EH (cell line): ENCODE measurements around the gene UBAC1.
"Not testable (repeated sequence)": the region's sequence is repeated elsewhere in the genome, so short reads cannot be mapped to it uniquely, and the experiment has no call there.

ENCODE experiments used
- DNase-seq: peaks from one replicate; pipeline ENCODE4 v3.0.0-alpha.2; 2015; ENCODE audit warnings: low read depth

Gene UBAC1

GRCh38 chr9:135959814-135960213 lies 1.4 kb downstream of the UBAC1 start:
- DNase-seq: no peak

- no peak for DNase-seq
Observed at GRCh38 chr9:135958485-135958884, 2.7 kb downstream of the UBAC1 start.

DNA sequence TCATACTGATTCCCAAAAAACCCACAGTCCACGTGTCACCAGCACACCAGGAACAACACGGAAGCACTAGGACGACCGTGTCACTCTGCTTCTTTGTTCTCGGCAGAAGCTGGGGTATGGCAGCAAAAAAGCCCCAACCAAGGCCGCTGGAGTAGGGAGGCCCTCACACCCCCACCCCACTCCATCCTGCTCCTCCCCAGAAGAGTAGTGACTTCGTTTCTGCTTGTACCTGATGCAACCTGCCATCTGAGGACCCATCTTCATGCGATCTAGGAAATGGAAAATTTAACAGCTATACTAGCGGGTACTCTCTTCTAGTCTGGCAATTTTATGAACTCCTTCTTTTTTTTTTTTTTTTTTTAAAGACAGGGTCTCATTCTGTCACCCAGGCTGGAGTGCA lies 3.7 kb downstream of the UBAC1 start:
- no peak for DNase-seq

DNA sequence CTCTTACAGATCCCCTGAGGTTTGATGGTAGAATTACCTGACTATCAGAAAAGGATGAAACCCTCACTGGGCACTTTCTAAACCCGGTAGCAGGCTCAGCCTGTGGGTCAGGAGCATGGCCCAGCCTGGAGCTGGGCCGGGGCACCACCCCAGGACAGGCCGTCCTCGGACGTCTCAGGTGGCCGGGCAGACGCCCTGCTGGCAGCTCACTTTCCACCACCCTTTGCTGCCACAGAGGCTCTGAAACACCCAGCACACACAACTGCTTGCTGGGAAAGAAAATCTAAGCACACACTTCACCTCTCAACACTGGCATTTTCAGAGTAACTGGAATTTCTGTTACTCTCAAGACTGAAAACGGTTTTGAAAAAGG lies 4.4 kb downstream of the UBAC1 start:
- DNase-seq: no peak

DNA sequence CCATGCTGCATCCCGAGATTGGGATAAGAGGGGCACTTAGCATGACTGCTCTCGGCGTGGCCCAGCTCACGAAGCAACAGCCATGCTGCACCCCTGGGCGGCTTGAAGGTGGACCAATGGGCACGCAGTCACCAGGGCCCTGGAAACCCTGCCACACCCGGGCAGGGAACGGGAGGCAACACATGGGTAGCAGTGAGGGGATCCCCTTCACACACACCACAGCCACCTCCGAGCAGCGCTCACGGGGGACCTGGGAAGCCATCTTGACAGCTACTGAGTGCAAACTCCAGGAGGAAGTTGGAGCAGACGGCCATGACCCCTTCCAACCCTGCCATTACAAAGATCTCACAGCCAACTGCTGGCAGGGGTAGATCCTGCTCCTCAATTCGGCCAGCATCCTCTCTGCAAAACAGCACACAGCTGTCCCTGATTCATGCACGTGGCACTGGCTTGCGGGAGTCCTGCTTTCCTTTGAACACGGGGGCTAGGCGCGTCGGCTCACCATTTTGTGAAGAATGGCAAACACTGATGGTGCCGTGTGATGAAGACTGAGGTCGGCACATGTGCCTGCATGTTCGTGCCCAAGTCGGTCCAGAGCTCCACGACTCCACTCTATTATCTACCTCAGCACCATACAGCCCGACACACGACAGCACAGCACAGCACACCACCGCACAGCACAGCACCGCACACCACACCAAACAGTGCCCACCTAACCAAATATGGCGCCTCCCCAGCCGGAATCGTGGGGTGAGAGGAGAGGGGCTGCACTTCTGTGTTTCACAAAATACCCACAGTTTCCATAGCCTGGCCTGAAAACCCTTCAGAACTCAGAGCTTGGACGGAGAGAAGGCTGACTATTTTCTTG lies 5.0 kb downstream of the UBAC1 start:
- DNase-seq: no peak

DNA sequence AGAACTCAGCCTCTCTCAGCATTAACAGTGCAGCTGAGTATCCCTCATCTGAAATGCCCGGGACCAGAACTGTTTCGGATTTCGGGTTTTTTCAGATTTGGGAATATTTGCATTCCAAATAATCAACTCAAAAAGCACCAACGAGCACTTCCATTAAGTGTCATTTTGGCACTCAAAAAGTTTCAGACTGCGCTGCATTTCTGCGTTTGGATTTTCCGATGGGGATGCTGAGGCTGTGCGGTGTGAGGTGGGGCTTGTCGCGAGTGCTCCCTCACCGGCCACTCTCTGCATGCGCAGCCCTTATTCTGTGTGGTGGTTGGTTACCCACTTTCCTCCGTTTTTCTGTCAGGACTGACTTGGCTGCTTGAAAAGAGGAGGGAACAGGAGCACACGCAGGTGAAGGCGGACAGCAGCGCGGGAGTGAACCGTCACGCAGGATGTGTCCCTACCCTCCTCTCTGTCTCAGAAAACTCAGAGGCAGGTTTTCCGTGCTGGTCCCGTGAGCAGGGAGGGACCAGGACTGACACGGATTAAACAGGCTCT lies 8.4 kb downstream of the UBAC1 start:
- no peak for DNase-seq

DNA sequence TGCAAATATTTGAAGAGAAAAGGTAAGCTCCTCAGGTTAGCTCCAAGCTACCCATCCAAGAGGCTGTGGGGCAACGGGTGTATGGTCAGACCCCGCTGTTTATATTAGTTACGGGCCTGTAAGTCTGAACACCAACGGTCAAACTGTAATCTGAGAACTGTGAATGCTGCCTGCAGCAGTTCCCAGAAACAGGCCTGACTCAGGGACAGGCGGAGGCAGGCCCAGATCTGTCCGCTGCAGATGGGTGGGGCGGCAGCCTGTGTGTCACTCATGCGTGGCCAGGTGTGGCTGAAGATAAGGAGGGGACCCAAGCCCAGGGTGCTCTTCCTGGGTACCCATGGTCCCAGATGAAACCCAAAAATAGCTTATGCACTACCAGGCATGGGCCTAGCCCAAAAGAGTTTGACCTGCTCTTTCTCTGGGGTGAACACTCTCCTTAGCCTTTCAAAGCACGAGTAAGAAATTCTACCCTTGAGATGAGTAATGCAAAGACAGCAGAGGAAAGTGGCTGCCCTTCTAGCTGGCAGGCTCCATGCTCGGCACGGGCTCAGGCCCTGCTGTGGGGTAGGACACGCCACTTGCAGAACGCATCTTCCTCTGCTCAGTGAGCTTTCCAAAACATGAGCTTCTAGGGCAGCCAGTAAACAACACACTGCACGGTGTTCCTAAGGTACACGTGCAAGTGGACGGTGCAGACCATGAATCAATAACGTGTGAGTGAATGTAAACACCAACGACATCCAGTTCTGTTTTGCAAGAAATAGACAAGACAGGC lies 9.1 kb downstream of the UBAC1 start:
- DNase-seq: no peak

DNA sequence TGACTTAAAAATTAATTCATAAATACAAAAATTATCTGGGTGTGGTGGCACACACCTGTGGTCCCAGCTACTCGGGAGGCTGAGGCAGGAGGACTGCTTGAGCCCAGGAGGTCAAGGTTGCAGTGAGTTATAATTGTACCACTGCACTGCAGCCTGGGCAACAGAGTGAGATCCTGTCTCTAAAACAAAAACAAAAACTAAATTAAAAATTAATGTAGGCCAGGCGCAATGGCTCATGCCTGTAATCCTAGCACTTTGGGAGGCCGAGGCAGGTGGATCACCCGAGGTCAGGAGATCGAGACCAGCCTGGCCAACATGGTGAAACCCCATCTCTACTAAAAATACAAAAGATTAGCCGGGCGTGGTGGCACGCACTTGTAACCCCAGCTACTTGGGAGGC lies 9.9 kb downstream of the UBAC1 start:
- not testable (repeated sequence) for DNase-seq

GRCh38 chr9:135950841-135951240 lies 10.3 kb downstream of the UBAC1 start:
- not testable (repeated sequence) for DNase-seq

DNA sequence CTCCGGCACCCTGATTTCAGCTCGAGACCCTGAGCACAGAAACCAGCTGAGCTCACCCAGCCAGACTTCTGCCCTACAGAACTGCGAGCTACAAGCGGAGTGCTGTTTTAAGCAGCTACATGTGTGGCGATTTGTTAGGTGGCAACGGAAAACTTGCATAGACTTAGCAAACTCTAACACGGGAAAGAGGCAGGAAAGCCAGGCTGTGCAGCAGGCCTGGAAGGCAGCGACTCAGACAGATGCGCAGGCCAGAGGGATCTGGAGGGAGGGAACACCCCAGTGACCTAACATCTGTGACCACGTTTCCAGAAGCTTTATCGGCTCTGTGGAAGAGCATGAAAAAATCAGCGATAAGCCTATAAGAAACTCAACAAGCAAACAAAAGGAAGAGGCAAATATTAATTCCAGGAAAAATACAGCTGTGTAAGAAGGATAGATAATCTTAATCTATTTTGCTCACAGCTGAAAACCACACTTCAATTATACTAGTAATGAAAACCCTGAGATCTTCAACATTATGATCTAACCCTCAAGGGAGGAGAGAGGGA lies 11.0 kb downstream of the UBAC1 start:
- no peak for DNase-seq

DNA sequence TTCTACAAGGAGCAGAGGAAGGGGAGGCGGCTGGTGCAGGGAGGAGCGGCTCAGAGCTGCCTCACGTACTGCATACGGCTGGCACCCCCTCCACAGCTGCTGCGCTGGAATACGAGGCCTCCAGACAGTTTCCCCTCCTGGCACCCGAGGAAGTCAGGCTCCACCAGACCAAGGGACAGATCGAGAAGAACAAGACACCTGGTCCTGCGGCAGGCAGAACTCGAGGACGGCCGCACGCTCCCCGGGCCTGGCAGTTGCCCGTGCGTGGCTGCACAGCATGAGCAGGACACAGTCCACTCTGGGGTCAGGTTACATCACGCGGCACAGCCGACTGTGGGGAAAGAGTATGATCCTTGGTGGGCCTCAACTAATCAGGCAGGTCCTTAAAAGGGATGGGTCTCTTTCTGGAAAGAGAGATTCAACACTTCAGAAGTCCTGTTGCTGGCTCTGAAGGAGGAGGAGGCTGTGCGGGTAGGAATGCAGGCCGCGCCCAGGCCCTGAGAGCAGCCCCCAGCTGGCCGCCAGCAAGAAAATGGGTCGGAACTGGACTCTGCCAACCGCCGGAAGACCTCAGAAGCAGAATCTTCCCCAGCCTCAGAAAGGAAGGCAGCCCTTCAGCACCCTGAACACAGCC lies 11.6 kb downstream of the UBAC1 start:
- no peak for DNase-seq

GRCh38 chr9:135948968-135949367 lies 12.2 kb downstream of the UBAC1 start:
- DNase-seq: peak; percentile 33

GRCh38 chr9:135948446-135948845 lies 12.7 kb downstream of the UBAC1 start:
- no peak for DNase-seq

DNA sequence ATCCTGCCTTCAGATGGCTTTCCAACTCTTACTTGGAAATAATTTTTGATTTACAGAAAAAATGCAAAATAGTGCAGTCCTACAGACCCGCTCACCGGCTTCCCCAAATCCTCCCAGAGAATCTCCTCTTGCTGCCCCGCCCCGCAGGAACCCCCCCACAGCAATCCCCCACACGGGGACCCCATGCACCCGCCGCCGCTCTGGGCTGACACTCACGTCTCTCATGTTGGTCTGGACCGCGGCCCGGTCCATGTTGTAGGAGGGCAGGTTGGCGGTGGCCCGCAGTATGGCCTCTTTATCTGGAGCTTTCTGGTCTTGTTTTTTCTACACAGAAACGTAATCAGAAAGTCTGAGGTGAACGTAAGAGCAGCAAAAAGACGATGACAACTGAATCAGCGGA lies 13.6 kb downstream of the UBAC1 start:
- no peak for DNase-seq

DNA sequence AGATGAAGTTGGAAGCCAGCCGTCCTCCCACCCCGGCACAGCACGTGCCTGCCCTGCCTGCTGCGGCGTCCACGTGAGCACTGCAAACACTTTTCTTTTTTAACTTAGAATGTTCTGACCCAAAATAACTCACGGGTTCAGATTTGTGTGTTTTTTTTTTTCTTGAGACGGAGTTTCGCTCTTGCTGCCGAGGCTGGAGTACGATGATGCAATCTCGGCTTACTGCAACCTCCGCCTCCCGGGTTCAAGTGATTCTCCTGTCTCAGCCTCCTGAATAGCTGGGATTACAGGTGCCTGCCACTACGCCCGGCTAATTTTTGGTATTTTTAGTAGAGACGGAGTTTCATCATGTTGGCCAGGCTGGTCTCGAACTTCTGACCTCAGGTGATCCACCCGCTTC lies 14.1 kb downstream of the UBAC1 start:
- DNase-seq: not testable (repeated sequence)

DNA sequence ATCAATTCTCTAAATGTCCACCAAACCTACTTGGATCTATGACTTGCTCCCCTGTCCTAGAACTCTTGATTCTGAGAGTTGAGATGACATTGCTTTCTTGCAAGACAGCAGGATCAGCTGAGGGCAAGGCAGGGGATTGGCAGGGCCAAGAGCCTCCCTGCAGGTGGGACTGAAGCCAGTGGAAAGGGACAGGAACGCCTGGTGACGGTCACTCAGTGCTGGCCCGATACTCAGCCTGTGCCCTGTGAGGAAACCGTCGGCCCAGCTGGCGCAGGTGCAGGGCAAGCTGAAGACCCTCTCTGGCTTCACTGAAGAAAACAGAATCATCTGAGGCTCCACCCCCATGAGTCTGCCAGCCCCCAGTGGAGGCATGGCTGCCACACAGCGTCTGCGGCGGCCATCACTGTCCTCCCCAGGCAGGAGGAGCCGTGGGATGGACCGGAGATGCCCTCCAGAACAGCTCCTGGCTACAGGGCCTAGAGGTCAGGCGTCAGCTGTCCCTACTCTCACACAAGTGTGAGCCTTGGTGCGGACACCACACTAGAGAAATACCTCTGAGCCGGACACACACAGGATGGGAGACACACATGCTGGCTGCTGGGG lies 14.7 kb downstream of the UBAC1 start:
- no peak for DNase-seq

- no peak for DNase-seq
Observed at GRCh38 chr9:135945969-135946368, 15.2 kb downstream of the UBAC1 start.

DNA sequence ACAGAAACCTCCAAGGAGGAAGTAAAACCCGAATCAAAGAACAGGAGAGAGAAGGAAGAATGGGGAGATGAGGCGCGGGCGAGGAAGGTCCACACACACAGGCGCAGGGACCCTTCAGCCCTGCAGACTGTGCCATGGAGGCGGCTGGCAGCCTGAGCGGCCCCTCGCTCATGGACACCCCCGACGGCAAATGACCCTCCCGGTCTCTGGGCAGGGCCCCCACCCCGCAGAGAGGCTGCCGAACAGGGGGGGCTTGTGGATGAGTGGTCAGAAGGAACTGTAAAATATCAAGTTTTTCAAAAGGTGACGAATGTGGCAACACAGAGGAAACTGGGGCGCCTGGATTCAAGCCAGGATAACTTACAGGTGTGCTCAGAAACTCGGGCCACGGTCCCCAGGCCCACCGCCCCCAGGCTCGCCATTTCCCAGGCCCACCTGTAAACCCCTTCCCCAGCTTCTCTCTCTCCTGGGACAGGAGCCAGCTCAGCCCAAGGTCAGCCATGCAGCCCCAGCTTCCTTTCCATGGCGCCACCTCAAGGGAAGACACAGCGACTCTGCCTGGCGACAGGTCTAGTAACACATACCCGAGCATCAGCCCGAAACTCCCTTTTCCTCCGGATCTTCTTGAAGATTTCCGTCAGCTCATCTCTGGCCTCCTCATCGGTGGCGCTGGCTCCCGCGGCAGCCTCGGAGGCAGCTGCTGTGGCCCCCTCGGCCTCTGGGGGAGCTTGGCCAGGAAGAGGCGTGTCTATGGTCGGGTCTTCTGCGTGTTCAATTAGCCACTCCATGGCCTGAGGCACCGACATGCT lies 16.5 kb downstream of the UBAC1 start:
- no peak for DNase-seq

GRCh38 chr9:135943604-135944003 lies 17.6 kb downstream of the UBAC1 start:
- not testable (repeated sequence) for DNase-seq

DNA sequence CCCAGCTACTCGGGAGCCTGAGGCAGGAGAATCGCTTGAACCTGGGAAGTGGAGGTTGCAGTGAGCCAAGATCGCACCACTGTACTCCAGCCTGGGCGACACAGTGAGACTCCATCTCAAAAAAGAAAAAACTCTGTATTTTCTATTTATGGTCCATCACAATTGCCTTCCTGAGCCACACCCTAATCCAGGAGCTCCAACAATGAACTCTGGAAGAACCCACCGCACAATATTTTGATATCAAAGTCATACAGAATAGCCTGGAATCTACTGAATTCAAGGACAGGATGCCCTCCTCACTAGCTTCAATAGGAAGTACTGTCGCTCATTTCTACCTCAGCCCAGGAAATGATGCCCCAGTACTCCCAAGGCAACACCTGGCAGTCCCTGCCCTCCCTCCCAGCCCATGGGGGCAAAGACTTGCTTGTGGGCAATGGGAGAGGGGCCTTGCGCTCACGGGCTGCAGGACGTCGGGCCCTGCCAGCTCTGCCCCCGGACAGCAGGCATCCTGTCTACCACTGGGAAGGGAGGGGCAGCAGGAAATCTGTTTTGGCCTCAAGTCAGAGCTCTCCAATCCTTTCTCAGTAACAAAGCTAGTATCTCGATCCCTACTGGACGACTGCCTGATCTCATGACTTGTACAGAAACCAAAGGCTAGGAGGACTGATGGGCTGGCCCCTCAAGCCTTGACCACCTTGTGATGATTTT lies 19.7 kb downstream of the UBAC1 start:
- no peak for DNase-seq
